Body of pancreas (tissue), 4 donors: Measurements from ENCODE around the gene SPAG6. TPM values are rescaled to one million over a fixed set of nuclear protein-coding genes. Genes with fewer than 3 reads are reported as not detected.

Experiments used
- ATAC-seq: fragments of 150-250 bp; one replicate; pipeline ENCODE4 v1.9.1; 2016
- DNase-seq, 4 donors: peaks; one replicate each; pipeline ENCODE4 v3.0.0-alpha.2; 2019
- H3K27ac ChIP-seq, 4 donors: fragments of 200-600 bp; sonication (generic); 1 replicate in 3 of 4; 2 replicates in 1 of 4; pipeline versions ENCODE4 v1.5.1 to v1.6.1; 2016 to 2019; ENCODE audit warnings: mild to moderate bottlenecking in 1 of 4, mixed read lengths in 1 of 4, moderate library complexity in 1 of 4
- H3K27me3 ChIP-seq, 2 donors: fragments of 200-600 bp; sonication (generic); one replicate each; pipeline ENCODE4 v1.6.0; 2016; ENCODE audit warnings: mild to moderate bottlenecking in 1 of 2
- H3K36me3 ChIP-seq, 2 donors: fragments of 200-600 bp; sonication (generic); replicated peaks in 1 of 2; 2 replicates each; pipeline ENCODE4 v1.5.1; 2016; ENCODE audit warnings: low read depth in 2 of 2; ENCODE audit not compliant: insufficient read depth in 1 of 2
- H3K4me1 ChIP-seq: fragments of 200-600 bp; sonication (generic); one replicate; pipeline ENCODE4 v1.6.0; 2016
- H3K4me3 ChIP-seq, 2 donors: fragments of 200-600 bp; sonication (generic); 1 replicate in 1 of 2; 2 replicates in 1 of 2; pipeline ENCODE4 v1.5.1; 2016 to 2019
- H3K9me3 ChIP-seq, 3 donors: fragments of 200-600 bp; sonication (generic); 1 replicate in 2 of 3; 2 replicates in 1 of 3; pipeline ENCODE4 v1.5.1; 2016
- POLR2A ChIP-seq, 3 donors: fragments of 450-650 bp; IDR thresholded peaks; one replicate each; pipeline ENCODE4 v1.6.1; 2016; ENCODE audit warnings: antibody characterized with exemption in 3 of 3, mild to moderate bottlenecking in 2 of 3
- WGBS, 2 donors: methylation state at CpG; one replicate each; pipeline ENCODE4 v1.1.5; 2017; 5-methylcytosine and 5-hydroxymethylcytosine counted together
- intact Hi-C: fragments of 100-400 bp; cut with DNase I; formaldehyde crosslinking; loops from one replicate; pipeline ENCODE4 v1.15.1; 2023
- total RNA-seq, 2 donors: library from RNA; depleted of rRNA; stranded (reverse); fragments of >200 nt; gene quantifications; one replicate each; pipeline ENCODE4 v1.1.0, GENCODE V29; 2016
- TF ChIP-seq, protein P1 (sequence below), 7 experiments: fragments of 450-650 bp in 4 of 7; fragments of 200-600 bp in 3 of 7; sonication (generic) in 3 of 7; IDR thresholded peaks; one replicate each; pipeline ENCODE4 v1.5.1; 2016 to 2019; ENCODE audit warnings: antibody characterized with exemption in 7 of 7

Gene SPAG6
- total RNA-seq, 2 donors from 2014 or later, result 0.26 TPM; not detected in 1

DNA sequence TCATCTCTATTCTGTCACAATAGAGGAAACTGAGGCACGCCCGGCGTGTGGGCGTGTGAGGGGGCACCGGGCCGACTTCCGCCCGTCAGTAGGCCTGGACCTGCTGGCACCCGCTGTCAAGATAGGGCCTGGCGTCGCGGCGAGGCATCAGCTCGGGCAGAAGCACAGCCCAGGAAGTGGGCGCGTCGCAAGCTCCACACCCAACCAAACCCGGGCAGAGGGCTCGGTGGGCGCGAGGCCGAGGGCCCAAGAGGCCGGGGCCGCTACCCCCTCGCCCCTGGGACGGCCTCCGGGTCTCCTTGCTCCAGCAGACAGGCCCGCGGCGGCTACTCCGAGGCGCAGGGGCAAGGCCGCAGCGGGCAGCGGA is 91.2 kb downstream of the SPAG6 start:
- no peak for TF ChIP-seq POLR2A (IDR thresholded peaks at IDR 0.05)
- TF ChIP-seq, protein P1, sequence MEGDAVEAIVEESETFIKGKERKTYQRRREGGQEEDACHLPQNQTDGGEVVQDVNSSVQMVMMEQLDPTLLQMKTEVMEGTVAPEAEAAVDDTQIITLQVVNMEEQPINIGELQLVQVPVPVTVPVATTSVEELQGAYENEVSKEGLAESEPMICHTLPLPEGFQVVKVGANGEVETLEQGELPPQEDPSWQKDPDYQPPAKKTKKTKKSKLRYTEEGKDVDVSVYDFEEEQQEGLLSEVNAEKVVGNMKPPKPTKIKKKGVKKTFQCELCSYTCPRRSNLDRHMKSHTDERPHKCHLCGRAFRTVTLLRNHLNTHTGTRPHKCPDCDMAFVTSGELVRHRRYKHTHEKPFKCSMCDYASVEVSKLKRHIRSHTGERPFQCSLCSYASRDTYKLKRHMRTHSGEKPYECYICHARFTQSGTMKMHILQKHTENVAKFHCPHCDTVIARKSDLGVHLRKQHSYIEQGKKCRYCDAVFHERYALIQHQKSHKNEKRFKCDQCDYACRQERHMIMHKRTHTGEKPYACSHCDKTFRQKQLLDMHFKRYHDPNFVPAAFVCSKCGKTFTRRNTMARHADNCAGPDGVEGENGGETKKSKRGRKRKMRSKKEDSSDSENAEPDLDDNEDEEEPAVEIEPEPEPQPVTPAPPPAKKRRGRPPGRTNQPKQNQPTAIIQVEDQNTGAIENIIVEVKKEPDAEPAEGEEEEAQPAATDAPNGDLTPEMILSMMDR (IDR thresholded peaks at IDR 0.05), result no peak
- H3K27ac ChIP-seq, result peak overlapping the region; percentile 75 to 94 (median 89)
- intact Hi-C loops, result no loop called here
- H3K4me3 ChIP-seq, result peak overlapping the region; percentile 16 to 54
- no peaks in the 10 kb centered on the region for H3K36me3 ChIP-seq
- 23 to 32% methylated on average over 9 to 34 of the region's 35 CpGs for WGBS, 2 donors
- ATAC-seq (peak; percentile 36), DNase-seq (no peak)
- no peaks in the 10 kb centered on the region for H3K27me3 ChIP-seq
- H3K4me1 ChIP-seq, result peaks cover 16% of the 10 kb centered on the region
- no peaks in the 10 kb centered on the region for H3K9me3 ChIP-seq

DNA sequence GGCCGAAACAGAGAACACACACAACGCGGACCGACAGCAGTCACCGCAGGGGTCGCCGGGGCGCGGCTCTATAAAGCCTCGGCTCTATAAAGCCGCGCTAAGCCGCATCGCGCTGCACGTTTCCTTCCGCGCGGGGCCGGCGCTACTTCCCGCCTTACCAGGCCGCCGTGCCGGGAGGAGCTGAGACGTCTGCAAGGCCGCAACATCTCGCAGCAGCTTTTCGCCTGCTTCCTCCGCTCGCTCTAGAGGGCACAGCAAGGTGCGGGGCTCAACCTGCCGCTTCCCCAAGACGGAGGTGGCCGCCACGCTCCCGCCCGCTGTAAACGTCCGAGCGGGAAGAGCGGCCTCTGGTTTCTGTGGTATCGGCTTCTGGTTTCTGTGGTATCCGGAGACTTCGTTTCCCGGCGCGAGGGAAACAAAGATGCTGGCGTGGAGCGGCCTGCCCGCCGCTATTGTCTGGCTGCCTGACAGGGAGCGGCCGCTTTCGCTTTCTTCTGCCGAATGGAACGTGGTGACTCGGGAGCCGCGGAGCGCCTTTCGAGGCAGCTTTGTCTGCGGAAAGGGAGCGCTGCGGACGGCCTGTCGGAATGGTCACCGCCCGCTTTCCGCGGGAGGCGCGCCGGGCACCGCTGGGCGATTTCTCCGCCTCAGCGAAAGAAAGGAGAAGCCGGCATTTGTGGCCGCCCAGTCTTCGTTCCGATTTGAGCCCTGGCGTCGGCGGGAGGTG is 91.8 kb downstream of the SPAG6 start:
- peak overlapping the region; percentile 75 to 94 (median 89) for H3K27ac ChIP-seq
- H3K4me3 ChIP-seq, result peak overlapping the region; percentile 16 to 54
- no peaks in the 10 kb centered on the region for H3K9me3 ChIP-seq
- H3K27me3 ChIP-seq, result no peaks in the 10 kb centered on the region
- DNase-seq (peak; percentile 84 to 90 (median 88)), ATAC-seq (peak; percentile 90)
- no peaks in the 10 kb centered on the region for H3K36me3 ChIP-seq
- intact Hi-C loops, result no loop called here
- peak; percentile 87 to 96 (median 94) for TF ChIP-seq POLR2A (IDR thresholded peaks at IDR 0.05)
- TF ChIP-seq, protein P1 (IDR thresholded peaks at IDR 0.05), result peak in 1 of 7 experiments; percentile 16
- H3K4me1 ChIP-seq, result peaks cover 16% of the 10 kb centered on the region
- WGBS, 2 donors, result 0% methylated on average over 5 to 85 of the region's 85 CpGs

DNA sequence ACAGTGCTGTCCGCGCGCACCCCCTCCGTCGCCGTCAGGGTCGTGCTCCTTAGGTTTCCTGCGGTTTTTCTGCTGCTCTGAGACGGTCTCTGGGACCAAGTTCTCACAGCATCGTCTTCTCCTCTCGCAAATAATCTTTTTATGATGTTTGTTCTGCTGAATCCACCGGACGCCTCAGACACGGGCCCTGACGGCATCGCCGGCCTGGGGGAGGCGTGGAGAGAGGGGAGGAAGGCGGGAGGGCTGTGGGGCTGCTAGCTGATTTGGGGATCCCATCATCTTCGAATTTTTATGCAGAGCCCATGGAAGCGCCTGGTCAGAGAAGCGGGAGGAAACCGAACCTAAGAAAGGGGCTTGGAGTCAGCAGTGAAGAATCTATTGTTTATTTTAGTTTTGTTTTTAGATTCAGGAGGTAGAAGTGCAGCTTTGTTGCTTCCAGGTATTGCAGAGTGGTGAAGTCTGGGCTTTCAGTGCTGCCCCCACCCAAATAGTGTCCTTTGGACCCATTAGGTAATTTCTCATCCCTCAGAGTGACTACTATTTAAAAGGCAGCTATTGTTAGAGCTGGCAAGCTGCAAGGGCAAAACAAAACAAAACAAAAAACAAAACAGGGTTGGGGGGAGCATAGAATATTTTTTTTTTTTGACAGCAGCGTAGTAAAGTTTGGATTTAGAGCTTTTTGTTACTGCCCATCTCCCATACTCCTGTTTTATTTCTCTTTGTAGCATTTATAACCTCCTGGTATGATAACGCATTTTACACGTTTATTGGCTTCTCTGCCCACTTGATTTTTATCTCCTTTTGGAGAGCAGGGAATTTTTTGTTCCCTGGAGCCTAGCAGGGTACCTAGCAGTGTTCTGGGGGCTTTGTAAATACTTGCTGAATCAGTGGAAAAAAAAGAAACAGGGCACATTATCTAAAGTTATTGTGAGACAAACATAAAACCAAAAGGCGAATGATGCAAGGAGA is 92.6 kb downstream of the SPAG6 start:
- Histone ChIP-seq H3K4me3 (peak overlapping the region; percentile 16 to 54), H3K27me3 (no peaks in the 10 kb centered on the region), H3K9me3 (no peaks in the 10 kb centered on the region), H3K27ac (peak overlapping the region; percentile 75 to 94 (median 89)), H3K36me3 (no peaks in the 10 kb centered on the region), H3K4me1 (peaks cover 16% of the 10 kb centered on the region)
- TF ChIP-seq, protein P1 (IDR thresholded peaks at IDR 0.05), result no peak
- TF ChIP-seq POLR2A (IDR thresholded peaks at IDR 0.05), result no peak
- DNase-seq (peak in 1 of 4 donors; percentile 10), ATAC-seq (peak; percentile 10)
- WGBS, 2 donors, result 5 to 13% methylated on average over 22 to 27 of the region's 27 CpGs
- intact Hi-C loops, result no loop called here

DNA sequence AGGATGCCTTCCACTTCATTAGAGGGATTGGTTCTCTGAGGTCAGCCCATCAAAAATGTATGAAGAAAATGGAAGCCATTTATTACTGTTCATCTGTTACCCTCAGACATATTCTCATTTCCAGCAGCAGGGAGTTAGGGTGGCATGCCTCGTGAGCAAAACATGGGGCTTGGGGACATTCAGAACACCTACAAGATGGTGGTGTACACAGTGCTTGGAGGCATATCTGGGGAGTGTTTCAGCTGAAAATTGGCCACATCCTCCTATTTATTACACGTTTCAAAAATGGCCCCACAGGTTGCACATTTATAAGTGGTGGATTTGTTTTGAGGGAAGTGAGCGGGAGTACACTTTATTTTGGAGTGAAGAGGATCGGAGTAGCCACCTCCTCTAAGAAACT is 93.4 kb downstream of the SPAG6 start:
- no peaks in the 10 kb centered on the region for H3K27me3 ChIP-seq
- intact Hi-C loops, result no loop called here
- no peak overlapping the region for H3K27ac ChIP-seq
- TF ChIP-seq, protein P1 (IDR thresholded peaks at IDR 0.05), result no peak
- no peak for TF ChIP-seq POLR2A (IDR thresholded peaks at IDR 0.05)
- no peak overlapping the region for H3K4me3 ChIP-seq
- no peak for DNase-seq
- no peak for ATAC-seq
- peaks cover 16% of the 10 kb centered on the region for H3K4me1 ChIP-seq
- no peaks in the 10 kb centered on the region for H3K36me3 ChIP-seq
- H3K9me3 ChIP-seq, result no peaks in the 10 kb centered on the region
- WGBS, 2 donors, result 71 to 90% methylated on average over 4 of the region's 4 CpGs
